ENCODE data around the gene ROGDI. TPM values are rescaled to one million over a fixed set of nuclear protein-coding genes. Genes with fewer than 3 reads are reported as not detected.
A peak's percentile ranks its signal among the peaks of the same experiment; 100 is the strongest.

Gene ROGDI
- total and polyA plus RNA-seq, 2 of the 13 experiments (the other 11 are each of a cell fraction or from before 2014, with no cell fraction given), result 19.2 to 42.1 TPM

DNA sequence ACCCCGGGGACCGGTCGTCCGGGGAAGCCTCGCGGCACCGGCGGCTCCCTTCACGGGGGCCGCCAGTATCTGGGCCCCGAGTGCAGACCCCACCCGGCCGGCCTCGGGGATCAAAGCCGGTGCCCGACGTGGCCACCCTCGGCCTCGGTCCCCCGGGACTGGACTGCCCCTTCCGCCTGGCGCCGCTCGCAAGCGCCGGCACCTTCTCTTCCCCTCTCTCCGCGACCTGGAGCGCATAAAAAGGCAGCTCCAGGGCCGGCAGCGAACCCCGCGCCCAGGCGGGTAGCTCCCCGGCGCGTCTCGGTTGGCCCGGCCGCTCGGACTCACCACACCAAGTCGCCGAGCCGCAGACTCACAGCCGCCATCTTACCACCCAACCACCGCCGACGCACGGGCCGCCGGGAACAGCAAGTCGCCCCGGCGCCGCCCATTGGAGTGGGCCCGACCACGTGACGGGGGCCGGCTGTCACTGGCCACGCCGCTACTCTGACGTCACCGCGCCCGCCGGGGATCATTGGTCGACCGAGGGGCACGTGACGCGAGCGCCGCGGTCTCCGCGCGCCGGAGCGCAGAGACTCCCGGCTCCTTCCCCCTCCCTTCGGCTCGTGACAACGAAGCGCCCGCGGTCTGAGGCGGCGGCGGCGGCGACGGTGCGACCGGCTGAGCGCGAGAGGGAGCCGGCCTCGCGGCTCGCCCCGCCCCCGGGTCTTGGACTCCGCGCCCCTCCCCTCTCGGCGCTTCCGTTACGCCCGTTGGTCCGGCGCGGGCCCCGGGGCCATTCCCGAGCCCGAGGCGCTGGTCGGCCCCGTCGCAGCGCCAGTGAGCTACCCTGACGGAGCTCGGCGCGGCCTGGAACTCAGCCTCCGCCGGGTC is 44.7 kb upstream of the ROGDI start, which contains the start of the genes GLYR1 and UBN1 (continued):
- TF ChIP-seq, protein P1, sequence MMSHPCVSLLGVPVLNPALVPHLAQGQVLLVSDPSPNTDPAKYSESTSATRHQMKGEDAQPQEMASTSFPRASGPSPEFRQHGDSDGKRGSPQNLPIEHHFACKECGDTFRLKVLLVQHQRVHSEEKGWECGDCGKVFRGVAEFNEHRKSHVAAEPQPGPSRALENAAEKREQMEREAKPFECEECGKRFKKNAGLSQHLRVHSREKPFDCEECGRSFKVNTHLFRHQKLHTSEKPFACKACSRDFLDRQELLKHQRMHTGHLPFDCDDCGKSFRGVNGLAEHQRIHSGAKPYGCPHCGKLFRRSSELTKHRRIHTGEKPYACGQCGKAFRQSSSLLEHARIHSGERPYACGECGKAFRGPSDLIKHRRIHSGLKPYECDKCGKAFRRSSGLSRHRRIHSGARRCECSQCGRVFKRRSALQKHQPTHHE (CRISPR knock-in tag; IDR thresholded peaks at IDR 0.05; ENCODE audit: borderline replicate concordance), result no peak
- TF ChIP-seq, protein P2, sequence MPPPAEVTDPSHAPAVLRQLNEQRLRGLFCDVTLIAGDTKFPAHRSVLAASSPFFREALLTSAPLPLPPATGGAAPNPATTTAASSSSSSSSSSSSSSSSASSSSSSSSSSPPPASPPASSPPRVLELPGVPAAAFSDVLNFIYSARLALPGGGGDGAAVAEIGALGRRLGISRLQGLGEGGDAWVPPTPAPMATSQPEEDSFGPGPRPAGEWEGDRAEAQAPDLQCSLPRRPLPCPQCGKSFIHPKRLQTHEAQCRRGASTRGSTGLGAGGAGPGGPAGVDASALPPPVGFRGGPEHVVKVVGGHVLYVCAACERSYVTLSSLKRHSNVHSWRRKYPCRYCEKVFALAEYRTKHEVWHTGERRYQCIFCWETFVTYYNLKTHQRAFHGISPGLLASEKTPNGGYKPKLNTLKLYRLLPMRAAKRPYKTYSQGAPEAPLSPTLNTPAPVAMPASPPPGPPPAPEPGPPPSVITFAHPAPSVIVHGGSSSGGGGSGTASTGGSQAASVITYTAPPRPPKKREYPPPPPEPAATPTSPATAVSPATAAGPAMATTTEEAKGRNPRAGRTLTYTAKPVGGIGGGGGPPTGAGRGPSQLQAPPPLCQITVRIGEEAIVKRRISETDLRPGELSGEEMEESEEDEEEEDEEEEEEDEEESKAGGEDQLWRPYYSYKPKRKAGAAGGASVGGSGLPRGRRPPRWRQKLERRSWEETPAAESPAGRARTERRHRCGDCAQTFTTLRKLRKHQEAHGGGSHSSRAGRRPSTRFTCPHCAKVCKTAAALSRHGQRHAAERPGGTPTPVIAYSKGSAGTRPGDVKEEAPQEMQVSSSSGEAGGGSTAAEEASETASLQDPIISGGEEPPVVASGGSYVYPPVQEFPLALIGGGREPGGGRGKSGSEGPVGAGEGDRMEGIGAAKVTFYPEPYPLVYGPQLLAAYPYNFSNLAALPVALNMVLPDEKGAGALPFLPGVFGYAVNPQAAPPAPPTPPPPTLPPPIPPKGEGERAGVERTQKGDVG (CRISPR knock-in tag; IDR thresholded peaks at IDR 0.05; ENCODE audit: borderline replicate concordance), result no peak; the same call in 1 of the 2 replicates
- TF ChIP-seq ZNF430 (CRISPR knock-in tag; IDR thresholded peaks at IDR 0.05) (no peak), ZNF674 (CRISPR knock-in tag; IDR thresholded peaks at IDR 0.05; ENCODE audit: low read depth) (no peak), YEATS4 (CRISPR knock-in tag; IDR thresholded peaks at IDR 0.05; ENCODE audit: borderline replicate concordance) (peak; percentile 61), YEATS2 (CRISPR knock-in tag; IDR thresholded peaks at IDR 0.05; ENCODE audit: borderline replicate concordance) (peak; percentile 46; the same call in 1 of the 2 replicates), ZNF788 (CRISPR knock-in tag; IDR thresholded peaks at IDR 0.05; ENCODE audit: borderline replicate concordance) (peak; percentile 49; the same call in 1 of the 2 replicates), MAFK (conservative IDR thresholded peaks at IDR 0.05 in 1 of 2, IDR thresholded peaks at IDR 0.05 in 1 of 2; ENCODE audit: low read length in 2 of 2) (no peak), ZNF143 (CRISPR knock-in tag; IDR thresholded peaks at IDR 0.05) (peak; percentile 89), TARDBP (CRISPR knock-in tag; IDR thresholded peaks at IDR 0.05) (peak; percentile 44; the same call in 1 of the 2 replicates), SMAD3 (CRISPR knock-in tag; IDR thresholded peaks at IDR 0.05) (no peak), HDAC2 (CRISPR knock-in tag; IDR thresholded peaks at IDR 0.05) (peak; percentile 19; the same call in 1 of the 2 replicates), SPEN (CRISPR knock-in tag; IDR thresholded peaks at IDR 0.05; ENCODE audit: low read depth) (no peak; the same call in 1 of the 2 replicates)
- TF ChIP-seq, protein P3, sequence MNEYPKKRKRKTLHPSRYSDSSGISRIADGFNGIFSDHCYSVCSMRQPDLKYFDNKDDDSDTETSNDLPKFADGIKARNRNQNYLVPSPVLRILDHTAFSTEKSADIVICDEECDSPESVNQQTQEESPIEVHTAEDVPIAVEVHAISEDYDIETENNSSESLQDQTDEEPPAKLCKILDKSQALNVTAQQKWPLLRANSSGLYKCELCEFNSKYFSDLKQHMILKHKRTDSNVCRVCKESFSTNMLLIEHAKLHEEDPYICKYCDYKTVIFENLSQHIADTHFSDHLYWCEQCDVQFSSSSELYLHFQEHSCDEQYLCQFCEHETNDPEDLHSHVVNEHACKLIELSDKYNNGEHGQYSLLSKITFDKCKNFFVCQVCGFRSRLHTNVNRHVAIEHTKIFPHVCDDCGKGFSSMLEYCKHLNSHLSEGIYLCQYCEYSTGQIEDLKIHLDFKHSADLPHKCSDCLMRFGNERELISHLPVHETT (CRISPR knock-in tag; conservative IDR thresholded peaks at IDR 0.05), result peak; percentile 96
- TF ChIP-seq, protein P4, sequence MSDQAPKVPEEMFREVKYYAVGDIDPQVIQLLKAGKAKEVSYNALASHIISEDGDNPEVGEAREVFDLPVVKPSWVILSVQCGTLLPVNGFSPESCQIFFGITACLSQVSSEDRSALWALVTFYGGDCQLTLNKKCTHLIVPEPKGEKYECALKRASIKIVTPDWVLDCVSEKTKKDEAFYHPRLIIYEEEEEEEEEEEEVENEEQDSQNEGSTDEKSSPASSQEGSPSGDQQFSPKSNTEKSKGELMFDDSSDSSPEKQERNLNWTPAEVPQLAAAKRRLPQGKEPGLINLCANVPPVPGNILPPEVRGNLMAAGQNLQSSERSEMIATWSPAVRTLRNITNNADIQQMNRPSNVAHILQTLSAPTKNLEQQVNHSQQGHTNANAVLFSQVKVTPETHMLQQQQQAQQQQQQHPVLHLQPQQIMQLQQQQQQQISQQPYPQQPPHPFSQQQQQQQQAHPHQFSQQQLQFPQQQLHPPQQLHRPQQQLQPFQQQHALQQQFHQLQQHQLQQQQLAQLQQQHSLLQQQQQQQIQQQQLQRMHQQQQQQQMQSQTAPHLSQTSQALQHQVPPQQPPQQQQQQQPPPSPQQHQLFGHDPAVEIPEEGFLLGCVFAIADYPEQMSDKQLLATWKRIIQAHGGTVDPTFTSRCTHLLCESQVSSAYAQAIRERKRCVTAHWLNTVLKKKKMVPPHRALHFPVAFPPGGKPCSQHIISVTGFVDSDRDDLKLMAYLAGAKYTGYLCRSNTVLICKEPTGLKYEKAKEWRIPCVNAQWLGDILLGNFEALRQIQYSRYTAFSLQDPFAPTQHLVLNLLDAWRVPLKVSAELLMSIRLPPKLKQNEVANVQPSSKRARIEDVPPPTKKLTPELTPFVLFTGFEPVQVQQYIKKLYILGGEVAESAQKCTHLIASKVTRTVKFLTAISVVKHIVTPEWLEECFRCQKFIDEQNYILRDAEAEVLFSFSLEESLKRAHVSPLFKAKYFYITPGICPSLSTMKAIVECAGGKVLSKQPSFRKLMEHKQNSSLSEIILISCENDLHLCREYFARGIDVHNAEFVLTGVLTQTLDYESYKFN (CRISPR knock-in tag; conservative IDR thresholded peaks at IDR 0.05), result 0 out of 2 replicates have a peak, but pooled peaks have one; percentile 12
- TF ChIP-seq, protein P5, sequence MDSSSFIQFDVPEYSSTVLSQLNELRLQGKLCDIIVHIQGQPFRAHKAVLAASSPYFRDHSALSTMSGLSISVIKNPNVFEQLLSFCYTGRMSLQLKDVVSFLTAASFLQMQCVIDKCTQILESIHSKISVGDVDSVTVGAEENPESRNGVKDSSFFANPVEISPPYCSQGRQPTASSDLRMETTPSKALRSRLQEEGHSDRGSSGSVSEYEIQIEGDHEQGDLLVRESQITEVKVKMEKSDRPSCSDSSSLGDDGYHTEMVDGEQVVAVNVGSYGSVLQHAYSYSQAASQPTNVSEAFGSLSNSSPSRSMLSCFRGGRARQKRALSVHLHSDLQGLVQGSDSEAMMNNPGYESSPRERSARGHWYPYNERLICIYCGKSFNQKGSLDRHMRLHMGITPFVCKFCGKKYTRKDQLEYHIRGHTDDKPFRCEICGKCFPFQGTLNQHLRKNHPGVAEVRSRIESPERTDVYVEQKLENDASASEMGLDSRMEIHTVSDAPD (CRISPR knock-in tag; IDR thresholded peaks at IDR 0.05), result no peak
